PC-3 (cell line): Measurements from ENCODE around the gene SCUBE3. TPM values are rescaled to one million over a fixed set of nuclear protein-coding genes. Genes with fewer than 3 reads are reported as not detected.

Experiments
- ATAC-seq: fragments of 200-7000 bp; cut with Tn5 transposase; 2 replicates; pipeline ENCODE4 v1.9.1; 2020; ENCODE audit warnings: mild to moderate bottlenecking, moderate library complexity
- BruUV-seq: library from RNA; stranded (reverse); fragments of 400-500 nt; replicated peaks from 2 replicates; lab custom pipeline; 2021; lab: Mats Ljungman, UMichigan
- CTCF ChIA-PET: fragments of 300-600 bp; sonication (Branson Sonifier 250); formaldehyde crosslinking; loops from one replicate; lab custom pipeline; 2022; ENCODE audit warnings: antibody characterized with exemption; lab: Charles Lee
- POLR2A ChIA-PET: fragments of 300-600 bp; sonication (Branson Sonifier 250); formaldehyde crosslinking; loops from one replicate; lab custom pipeline; 2022; ENCODE audit warnings: antibody characterized with exemption; ENCODE audit not compliant: unreplicated experiment; lab: Charles Lee
- DNase-seq: peaks from one replicate; pipeline ENCODE4 v3.0.0-alpha.2; 2015
- H2AFZ ChIP-seq: fragments of 300-600 bp; sonication (generic); 2 replicates; pipeline ENCODE4 v1.6.0; 2016; ENCODE audit warnings: antibody characterized with exemption, low read length
- H3F3A ChIP-seq: fragments of 300-600 bp; sonication (generic); one replicate; pipeline ENCODE4 v1.6.0; 2017; ENCODE audit warnings: antibody characterized with exemption, low read length, control low read depth, mild to moderate bottlenecking; ENCODE audit not compliant: unreplicated experiment
- H3K27ac ChIP-seq: fragments of 300-600 bp; sonication (generic); 2 replicates; pipeline ENCODE4 v1.5.1; 2016; ENCODE audit warnings: mild to moderate bottlenecking, low read length
- H3K27me3 ChIP-seq: fragments of 300-600 bp; sonication (generic); 2 replicates; pipeline ENCODE4 v1.6.1; 2016; ENCODE audit warnings: low read length, mixed read lengths
- H3K36me3 ChIP-seq: fragments of 300-600 bp; sonication (generic); 2 replicates; pipeline ENCODE4 v1.6.1; 2016; ENCODE audit warnings: low read depth, mixed run types, low read length, mixed read lengths
- H3K4me1 ChIP-seq: fragments of 300-600 bp; sonication (generic); 2 replicates; pipeline ENCODE4 v1.5.1; 2016; ENCODE audit warnings: low read length; ENCODE audit not compliant: insufficient read depth
- H3K4me2 ChIP-seq: fragments of 300-600 bp; sonication (generic); 2 replicates; pipeline ENCODE4 v1.6.0; 2016; ENCODE audit warnings: low read length
- H3K4me3 ChIP-seq: fragments of 300-600 bp; sonication (generic); 2 replicates; pipeline ENCODE4 v1.5.1; 2016; ENCODE audit warnings: mild to moderate bottlenecking, low read length, mixed read lengths
- H3K79me2 ChIP-seq: fragments of 300-600 bp; sonication (generic); 2 replicates; pipeline ENCODE4 v1.6.1; 2017; ENCODE audit warnings: low read length, mixed read lengths
- H3K9ac ChIP-seq: fragments of 300-600 bp; sonication (generic); 2 replicates; pipeline ENCODE4 v1.6.0; 2016; ENCODE audit warnings: mild to moderate bottlenecking, low read length
- H3K9me2 ChIP-seq: fragments of 300-600 bp; sonication (generic); replicated peaks from 2 replicates; pipeline ENCODE4 v1.6.1; 2016; ENCODE audit warnings: mixed run types, low read length, mixed read lengths
- H3K9me3 ChIP-seq: fragments of 300-600 bp; sonication (generic); 2 replicates; pipeline ENCODE4 v1.6.1; 2016; ENCODE audit warnings: low read length, mixed read lengths
- H4K20me1 ChIP-seq: fragments of 300-600 bp; sonication (generic); 2 replicates; pipeline ENCODE4 v1.6.1; 2016; ENCODE audit warnings: low read length, mixed read lengths
- EZH2 ChIP-seq: fragments of 300-600 bp; sonication (generic); IDR thresholded peaks from one replicate; pipeline ENCODE4 v1.6.1; 2017; ENCODE audit warnings: antibody characterized with exemption, mild to moderate bottlenecking, low read length; ENCODE audit not compliant: unreplicated experiment
- EZH2phosphoT487 ChIP-seq: fragments of 300-600 bp; sonication (generic); IDR thresholded peaks from 2 replicates; pipeline ENCODE4 v1.6.1; 2018; ENCODE audit warnings: mild to moderate bottlenecking, antibody characterized with exemption, low read length, borderline replicate concordance
- intact Hi-C: fragments of 100-400 bp; cut with micrococcal nuclease; formaldehyde crosslinking; loops from 2 replicates; pipeline ENCODE4 v1.9.0; 2023
- total RNA-seq: library from RNA; depleted of rRNA; stranded (reverse); fragments of >200 nt; gene quantifications from 2 replicates; pipeline ENCODE4 v1.2.3, GENCODE V29; 2014
- TF ChIP-seq, protein P1 (sequence below): fragments of 300-600 bp; sonication (generic); conservative IDR thresholded peaks from 2 replicates; pipeline ENCODE4 v1.5.1; 2017; ENCODE audit warnings: antibody characterized with exemption, low read depth, mild to moderate bottlenecking, low read length

Gene SCUBE3
- total RNA-seq, 1 experiment from 2014 or later: 1.5 TPM

DNA sequence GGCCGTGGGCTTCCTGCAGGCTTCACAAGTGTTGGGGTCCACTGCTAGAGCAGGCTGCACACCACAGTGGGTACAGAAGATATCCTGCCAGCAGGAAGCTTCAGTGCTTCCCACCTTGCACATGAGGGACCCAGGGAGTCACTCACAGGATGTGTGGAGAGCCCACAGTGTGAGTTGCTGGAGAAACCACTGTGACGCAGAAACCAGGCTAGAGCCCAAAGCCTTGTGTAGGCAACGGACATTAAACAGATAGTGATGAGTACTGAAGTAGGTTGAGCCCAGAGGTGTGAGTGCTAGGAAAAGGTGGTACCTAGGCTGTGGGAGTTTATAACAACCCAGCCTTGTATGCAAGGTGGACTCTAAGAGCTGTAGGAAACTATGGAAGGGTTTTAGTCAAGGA, 65.0 kb downstream of the SCUBE3 start:
- no peaks in the 10 kb centered on the region for H3K36me3 ChIP-seq
- H3K9ac ChIP-seq: no peak overlapping the region
- no peak for ATAC-seq
- intact Hi-C loops: no loop called here
- ChIA-PET CTCF (no interaction called here), POLR2A (no interaction called here)
- H3F3A ChIP-seq: no peaks in the 10 kb centered on the region
- no peaks in the 10 kb centered on the region for H3K9me3 ChIP-seq
- H3K79me2 ChIP-seq: no peaks in the 10 kb centered on the region
- H2AFZ ChIP-seq: no peak overlapping the region
- H3K4me1 ChIP-seq: no peaks in the 10 kb centered on the region
- no TSS peak for BruUV-seq
- H3K4me3 ChIP-seq: no peak overlapping the region
- TF ChIP-seq EZH2: no peak
- no peak for TF ChIP-seq EZH2phosphoT487
- TF ChIP-seq, protein P1, sequence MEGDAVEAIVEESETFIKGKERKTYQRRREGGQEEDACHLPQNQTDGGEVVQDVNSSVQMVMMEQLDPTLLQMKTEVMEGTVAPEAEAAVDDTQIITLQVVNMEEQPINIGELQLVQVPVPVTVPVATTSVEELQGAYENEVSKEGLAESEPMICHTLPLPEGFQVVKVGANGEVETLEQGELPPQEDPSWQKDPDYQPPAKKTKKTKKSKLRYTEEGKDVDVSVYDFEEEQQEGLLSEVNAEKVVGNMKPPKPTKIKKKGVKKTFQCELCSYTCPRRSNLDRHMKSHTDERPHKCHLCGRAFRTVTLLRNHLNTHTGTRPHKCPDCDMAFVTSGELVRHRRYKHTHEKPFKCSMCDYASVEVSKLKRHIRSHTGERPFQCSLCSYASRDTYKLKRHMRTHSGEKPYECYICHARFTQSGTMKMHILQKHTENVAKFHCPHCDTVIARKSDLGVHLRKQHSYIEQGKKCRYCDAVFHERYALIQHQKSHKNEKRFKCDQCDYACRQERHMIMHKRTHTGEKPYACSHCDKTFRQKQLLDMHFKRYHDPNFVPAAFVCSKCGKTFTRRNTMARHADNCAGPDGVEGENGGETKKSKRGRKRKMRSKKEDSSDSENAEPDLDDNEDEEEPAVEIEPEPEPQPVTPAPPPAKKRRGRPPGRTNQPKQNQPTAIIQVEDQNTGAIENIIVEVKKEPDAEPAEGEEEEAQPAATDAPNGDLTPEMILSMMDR: no peak
- H3K27ac ChIP-seq: no peak overlapping the region
- H3K27me3 ChIP-seq: no peaks in the 10 kb centered on the region
- no peaks in the 10 kb centered on the region for H3K9me2 ChIP-seq
- H3K4me2 ChIP-seq: no peak overlapping the region
- DNase-seq: no peak
- H4K20me1 ChIP-seq: no peaks in the 10 kb centered on the region

DNA sequence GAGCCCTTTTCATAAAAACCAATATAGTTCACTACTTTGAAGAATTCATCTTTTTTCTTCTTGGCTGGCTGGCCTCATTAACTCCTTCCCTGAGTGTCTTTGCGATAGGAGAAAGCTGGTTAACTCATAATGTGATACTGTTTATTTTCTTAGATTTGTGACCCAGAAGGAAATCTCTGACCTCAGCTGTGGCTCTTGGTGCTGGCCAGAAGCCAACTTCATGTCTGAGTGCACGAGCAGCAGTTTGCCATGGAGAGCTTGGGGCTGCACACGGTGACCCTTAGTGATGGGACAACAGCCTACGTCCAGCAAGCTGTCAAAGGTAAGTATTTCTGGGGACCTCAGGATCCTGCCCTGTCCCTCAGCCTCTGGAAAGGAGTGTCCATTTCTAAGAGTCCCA, 67.1 kb downstream of the SCUBE3 start:
- Histone ChIP-seq H2AFZ (no peak overlapping the region), H3K27ac (no peak overlapping the region), H3K27me3 (no peaks in the 10 kb centered on the region), H3K36me3 (no peaks in the 10 kb centered on the region; the same call in 1 of the 2 replicates), H3K9me2 (no peaks in the 10 kb centered on the region), H3K4me2 (no peak overlapping the region), H3K4me3 (no peak overlapping the region), H3K79me2 (no peaks in the 10 kb centered on the region), H4K20me1 (no peaks in the 10 kb centered on the region), H3K9me3 (no peaks in the 10 kb centered on the region), H3F3A (no peaks in the 10 kb centered on the region), H3K4me1 (no peaks in the 10 kb centered on the region), H3K9ac (no peak overlapping the region)
- TF ChIP-seq EZH2phosphoT487: no peak
- TF ChIP-seq, protein P1: no peak
- TF ChIP-seq EZH2: no peak
- POLR2A ChIA-PET: no interaction called here
- intact Hi-C loops: no loop called here
- ATAC-seq (no peak), DNase-seq (no peak)
- no TSS peak for BruUV-seq
- CTCF ChIA-PET: no interaction called here

DNA sequence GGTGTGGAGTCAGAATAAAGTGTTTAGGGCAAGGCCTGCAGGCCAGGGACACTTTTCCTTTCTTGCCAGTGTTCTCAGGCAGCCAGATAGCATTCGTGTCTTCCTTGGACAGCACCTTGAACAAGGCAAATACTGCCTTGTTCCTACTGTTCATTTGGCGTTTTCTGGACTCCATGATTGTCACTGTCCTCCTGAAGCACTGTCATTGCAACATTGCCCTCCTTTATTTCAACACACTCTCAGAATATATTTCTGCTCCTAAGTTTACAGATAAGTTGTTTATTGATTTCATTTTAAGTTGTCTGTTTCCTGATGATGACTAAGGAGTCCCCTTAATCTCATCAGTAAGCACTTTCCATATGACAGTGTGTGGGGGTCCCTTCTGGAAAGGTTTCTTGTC, 68.7 kb downstream of the SCUBE3 start:
- H3K4me1 ChIP-seq: no peaks in the 10 kb centered on the region
- H3F3A ChIP-seq: no peaks in the 10 kb centered on the region
- DNase-seq: no peak
- no peak overlapping the region for H3K4me2 ChIP-seq
- H3K9ac ChIP-seq: no peak overlapping the region
- no peaks in the 10 kb centered on the region for H3K9me2 ChIP-seq
- no TSS peak for BruUV-seq
- H3K9me3 ChIP-seq: no peaks in the 10 kb centered on the region
- TF ChIP-seq, protein P1: no peak
- TF ChIP-seq EZH2 (no peak), EZH2phosphoT487 (no peak)
- H3K36me3 ChIP-seq: no peaks in the 10 kb centered on the region; the same call in 1 of the 2 replicates
- H4K20me1 ChIP-seq: no peaks in the 10 kb centered on the region
- ATAC-seq: no peak
- CTCF ChIA-PET: interaction anchor here (0.6 kb wide), 1 partner anchor 270 kb away, joined by 3 read pairs; no protein-coding TSS in a partner anchor
- intact Hi-C loops: no loop called here
- H2AFZ ChIP-seq: no peak overlapping the region
- H3K4me3 ChIP-seq: no peak overlapping the region
- H3K27ac ChIP-seq: no peak overlapping the region
- POLR2A ChIA-PET: no interaction called here
- no peaks in the 10 kb centered on the region for H3K27me3 ChIP-seq
- no peaks in the 10 kb centered on the region for H3K79me2 ChIP-seq
